ELR (cell line): Measurements from ENCODE around the gene RPA1.
"Not testable (repeated sequence)": the region's sequence is repeated elsewhere in the genome, so short reads cannot be mapped to it uniquely, and the experiment has no call there.

Source experiments
- DNase-seq: peaks from one replicate; pipeline ENCODE4 v3.0.0-alpha.2; 2015; ENCODE audit warnings: low read depth

The RPA1 gene

DNA sequence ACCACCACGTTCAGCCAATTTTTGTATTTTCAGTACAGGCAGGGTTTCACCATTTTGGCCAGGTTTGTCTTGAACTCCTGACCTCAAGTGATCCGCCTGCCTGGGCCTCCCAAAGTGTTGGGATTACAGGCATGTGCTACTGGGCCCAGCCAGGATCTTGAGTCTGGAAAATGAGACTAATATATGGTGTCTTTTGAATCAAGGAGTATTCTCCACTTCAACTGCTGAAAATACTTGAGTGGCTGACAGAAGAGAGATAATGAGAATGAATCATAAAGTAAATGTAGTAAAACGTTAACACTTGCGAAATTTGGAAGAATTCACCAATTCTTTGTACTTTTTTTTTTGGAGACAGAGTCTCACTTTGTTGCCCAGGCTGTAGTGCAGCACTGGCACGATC is 16.7 kb upstream of the RPA1 start:
- no peak for DNase-seq

DNA sequence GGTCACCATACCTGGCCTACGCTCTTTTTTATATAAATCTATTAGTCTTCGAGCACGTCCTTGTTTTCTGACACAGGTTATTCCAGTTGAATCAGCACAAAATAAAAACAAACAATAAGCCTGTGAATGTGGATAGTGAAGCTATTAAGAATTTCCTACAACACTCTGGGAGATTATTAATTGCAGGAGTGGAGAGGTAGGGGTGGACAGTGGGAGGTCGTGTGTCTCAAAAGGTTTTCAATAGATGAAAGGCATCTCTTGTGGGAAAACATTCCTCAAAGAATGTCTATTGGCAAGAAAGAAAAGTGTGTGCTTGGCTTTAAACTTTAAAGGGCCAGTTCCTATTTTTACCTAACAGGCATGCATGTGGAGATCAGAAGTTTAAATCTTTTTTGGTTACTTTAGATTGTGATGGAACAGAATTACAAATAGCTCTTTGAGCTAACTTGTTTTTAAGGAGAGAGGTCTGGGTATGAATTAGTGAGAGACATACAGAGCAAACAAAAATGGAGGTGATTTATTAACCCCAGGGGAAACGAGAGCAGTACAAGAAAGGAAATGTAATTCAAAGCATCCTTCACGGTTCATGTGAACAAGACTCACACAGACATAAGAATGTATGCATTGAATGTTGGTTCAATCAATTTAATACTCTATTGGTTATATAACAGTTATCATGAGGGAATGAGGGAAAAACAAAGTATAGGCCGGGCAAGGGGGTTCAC is 9.1 kb upstream of the RPA1 start:
- DNase-seq, result no peak

DNA sequence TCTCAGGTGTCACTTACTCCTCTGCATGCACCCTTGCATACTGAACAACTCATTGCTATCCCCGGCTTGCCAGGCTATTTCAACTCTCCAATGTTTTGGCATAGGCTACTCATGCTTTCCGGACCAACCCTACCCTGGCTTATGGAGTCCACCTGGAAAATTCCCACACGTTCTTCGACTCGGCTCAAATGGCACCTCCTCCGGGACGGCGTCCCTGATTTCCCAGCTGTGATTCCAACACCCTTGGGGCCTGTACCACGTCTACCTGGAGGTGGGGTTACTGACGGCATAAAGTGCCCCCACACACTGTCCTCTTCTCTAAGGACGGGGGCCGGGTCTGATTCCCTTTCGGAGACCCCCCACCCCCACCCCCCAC is 601 bp upstream of the RPA1 start:
- DNase-seq, result peak; percentile 47

DNA sequence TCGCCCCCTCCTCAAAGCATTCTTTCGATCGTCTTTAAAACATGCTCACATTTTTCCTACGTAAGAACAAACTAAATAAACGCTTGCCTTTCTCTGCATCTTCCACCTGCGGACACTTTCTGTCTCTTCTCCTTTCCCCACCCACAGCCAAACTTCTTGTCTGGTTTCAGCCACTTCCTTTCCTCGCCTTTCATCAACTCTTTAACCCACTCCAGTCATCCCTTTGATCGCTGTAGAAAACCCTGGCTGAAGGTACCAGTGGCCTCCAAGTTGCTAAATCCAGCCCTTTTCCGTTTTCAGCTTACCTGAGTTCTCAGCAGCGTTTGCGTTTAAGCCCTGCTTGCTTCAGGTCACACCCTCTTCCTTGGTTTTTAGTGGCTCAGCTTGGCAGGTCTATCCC is 483 bp downstream of the RPA1 start:
- peak; percentile 25 for DNase-seq

DNA sequence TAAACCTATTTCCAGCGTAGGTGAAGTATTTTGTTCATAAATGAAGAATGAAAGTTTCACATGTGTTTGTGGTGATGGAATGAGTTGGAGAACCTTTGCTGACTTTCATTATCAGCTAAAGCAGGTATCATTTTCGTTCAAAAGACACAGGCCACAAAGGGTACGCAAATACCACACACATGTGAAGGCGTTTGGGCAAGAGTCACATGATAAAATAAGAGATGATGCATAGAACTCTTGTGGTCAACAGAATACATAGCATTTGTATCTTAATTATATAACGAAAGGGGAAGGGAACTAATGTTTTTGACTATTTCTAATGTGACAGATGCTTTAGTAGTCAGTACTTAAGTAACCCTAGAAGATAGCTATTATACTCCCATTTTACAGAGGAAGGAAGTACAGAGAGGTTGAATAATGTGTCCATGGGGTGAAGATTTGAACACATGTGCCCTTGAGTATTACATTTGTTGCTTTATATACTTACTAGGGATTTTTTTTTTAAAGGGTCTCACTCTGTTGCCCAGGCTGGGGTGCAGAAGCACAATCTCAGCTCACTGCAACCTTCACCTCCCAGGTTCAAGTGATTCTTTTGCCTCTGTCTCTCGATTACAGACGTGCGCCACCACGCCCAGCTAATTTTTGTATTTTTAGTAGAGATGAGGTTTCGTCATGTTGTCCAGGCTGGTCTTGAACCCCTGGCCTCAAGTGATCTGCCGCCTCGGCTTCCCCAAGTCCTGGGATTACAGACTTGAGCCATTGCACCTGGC is 4.8 kb downstream of the RPA1 start:
- no peak for DNase-seq

DNA sequence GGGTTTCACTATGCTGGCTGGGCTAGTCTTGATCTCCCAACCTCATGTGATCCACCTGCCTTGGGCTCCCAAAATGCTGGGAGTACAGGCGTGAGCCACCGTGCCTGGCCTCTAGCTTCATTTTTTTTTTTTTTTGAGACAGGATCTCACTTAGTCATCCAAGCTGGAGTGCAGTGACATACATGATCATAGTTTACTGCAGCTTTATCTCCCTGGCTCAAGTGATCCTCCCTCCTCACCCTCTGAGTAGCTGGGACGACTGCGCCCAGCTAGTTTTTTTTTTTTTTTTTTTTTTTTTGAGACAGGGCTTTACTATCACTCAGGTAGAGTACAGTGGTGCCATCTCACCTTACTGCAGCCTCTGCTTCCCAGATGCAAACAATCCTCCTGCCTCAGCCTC is 9.7 kb downstream of the RPA1 start:
- DNase-seq, result no peak

DNA sequence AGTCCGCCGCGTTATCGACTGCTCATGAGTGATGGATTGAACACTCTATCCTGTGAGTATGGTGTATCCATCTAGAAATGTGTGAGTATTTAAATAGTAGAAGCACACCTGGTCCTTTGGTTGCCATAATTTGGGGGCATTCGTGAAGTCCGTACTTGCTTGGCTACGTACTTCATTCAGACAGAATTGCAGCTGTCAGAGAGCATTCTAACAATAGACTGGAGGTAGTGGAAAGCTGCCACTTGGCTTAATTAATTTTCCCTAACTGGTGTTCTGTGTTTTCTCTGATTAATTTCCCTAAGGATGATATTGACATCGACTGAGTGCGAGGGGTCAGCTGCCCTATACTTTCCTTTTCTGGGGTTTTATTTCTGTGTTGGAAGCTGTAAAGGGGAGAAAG is 14.1 kb downstream of the RPA1 start:
- no peak for DNase-seq

DNA sequence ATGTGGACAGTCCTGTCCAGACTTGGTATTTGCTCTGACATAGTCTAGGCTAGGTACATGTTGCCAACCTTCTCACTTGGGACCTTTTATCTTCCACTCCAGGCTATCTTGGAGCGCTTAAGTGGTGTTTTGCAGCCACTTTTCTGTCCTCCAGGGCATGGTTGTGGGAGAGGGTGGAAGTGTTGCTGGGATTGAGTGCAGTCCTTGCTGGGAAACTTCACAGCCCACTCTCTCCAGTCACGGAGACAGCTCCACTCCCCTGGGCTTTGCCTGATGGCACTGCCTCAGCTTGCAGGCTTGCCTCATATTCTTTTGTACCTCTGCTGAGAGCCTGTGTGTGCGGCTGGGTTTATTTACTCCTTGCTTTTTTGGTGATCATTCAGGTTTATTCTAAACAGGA is 17.4 kb downstream of the RPA1 start:
- no peak for DNase-seq

DNA sequence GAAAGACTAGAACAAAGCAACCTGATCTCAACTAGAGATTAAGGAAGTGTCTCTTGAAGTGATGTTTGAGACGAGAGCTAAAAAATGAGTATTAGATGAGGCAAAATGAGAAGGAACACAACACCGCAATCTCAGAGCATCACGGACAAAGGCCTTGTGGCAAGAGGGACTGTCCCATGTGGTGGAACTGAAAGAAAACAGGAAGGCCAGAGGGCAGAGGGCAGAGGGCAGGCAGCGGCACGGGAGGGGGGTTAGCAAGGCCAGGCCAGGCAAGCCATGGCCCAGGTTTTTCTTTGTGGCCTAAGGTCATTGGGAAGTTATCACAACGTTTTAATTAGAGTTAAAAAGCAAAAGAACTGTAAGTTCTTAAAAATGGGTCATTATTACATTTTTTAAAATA is 22.5 kb downstream of the RPA1 start:
- no peak for DNase-seq

DNA sequence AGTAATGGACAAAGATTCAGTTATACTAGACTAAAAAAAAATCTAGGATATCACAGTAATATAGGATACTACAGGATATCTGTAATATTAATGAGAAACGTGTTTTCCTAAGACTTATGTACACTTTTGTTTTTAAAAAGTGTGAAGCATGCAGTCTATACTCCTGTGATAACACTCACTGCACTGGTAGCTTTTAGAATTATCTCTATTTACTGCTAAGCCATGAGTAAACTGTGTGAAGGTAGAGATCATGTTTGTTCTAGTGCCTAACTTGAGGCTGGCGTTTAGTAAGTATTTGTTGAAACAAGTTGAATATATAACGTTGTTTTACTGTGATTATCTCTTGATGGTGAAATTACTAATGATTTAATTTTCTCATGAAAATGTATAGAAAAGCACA is 23.9 kb downstream of the RPA1 start:
- no peak for DNase-seq

DNA sequence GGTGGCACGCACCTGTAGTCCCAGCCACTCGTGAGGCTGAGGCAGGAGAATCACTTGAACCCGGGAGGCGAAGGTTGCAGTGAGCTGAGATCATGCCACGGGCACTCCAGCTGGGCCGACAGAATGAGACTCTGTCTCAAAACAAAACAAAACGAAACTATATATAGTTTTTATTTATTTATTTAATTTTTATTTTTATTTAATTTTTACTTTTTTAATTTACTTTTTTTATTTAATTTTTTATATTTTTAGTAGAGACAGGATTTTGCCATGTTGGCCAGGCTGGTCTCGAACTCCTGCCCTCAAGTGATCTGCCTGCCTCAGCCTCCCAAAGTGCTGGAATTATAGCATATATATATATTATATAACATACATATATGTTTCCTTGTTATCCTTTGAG is 26.7 kb downstream of the RPA1 start:
- not testable (repeated sequence) for DNase-seq

DNA sequence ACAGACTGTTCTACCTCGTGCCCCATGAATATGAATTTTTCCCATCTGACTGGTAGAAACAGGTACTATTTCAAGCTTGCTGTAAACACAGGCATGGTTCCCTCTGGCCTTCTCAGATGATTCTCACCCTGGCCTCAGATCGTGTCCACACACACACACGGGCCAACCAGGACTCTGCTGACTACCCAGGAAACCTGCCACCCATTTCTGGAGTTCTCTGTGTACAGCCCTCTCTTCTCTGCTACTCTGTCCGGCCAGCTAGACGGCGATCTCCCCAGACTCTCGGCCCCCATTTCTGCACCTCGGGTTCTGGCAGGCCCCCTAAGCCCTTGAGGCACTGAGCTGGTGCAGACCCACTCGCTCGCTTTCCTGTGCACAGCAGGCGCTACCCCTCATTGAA is 31.2 kb downstream of the RPA1 start:
- DNase-seq, result no peak

DNA sequence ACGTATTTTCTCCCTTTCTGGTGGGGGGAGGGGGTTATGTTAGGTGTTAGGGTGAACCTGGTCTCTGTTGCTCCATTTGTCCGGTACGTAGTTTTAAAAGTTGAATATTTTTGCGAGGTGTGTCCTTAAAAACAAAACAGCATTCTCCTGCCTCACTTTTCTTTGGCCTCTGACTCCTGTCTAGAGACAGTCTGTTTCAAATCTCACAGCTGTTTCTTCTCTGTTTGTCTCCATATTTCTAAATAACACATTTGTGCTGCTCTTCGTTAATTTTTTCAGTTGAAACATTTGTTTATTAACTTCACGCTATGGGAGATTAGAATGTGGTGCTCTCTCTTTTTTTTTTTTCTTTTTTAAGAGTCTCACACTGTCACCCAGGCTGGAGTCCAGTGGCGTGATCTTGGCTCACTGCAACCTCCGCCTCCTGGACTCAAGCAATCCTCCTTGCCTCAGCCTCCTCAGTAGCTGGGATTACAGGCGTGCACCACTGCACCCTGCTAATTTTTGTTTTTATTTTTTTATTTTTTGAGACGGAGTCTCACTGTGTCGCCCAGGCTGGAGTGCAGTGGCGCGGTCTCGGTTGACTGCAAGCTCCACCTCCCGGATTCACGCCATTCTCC is 31.7 kb downstream of the RPA1 start:
- no peak for DNase-seq

DNA sequence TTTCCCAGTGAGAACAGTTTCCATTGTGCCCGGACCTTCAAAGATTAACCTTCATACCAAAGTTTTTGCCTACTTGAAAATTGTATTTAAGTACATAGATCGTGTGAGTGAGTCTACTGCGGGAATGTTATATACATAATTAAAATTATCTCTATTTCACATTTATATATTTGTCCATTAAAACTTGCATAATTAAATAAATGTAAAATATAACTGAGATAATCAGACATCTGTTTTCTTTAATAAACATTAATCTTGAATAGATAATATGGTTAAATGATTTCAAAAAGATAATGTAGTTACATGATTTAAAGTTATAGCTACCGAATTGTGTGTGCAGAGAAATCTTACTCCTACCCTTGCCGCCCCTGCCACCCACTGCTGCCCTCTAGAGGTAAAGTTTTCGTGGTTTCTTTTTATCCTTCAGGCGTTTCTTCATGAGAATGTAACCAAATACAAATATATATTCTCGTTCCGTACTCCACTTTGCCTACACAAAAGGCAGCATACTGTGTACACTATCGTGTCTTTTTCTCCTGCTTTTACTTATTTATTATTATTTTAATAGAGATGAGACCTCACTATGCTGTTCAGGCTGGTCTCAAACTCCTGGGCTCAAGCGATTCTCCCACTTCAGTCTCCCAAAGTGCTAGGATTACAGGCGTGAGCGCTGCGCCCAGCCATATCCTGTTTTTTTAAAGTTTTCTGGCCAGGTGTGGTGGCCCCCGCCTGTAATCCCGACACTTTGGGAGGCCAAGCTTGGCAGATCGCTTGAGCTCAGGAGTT is 35.6 kb downstream of the RPA1 start:
- DNase-seq, result peak; percentile 49

DNA sequence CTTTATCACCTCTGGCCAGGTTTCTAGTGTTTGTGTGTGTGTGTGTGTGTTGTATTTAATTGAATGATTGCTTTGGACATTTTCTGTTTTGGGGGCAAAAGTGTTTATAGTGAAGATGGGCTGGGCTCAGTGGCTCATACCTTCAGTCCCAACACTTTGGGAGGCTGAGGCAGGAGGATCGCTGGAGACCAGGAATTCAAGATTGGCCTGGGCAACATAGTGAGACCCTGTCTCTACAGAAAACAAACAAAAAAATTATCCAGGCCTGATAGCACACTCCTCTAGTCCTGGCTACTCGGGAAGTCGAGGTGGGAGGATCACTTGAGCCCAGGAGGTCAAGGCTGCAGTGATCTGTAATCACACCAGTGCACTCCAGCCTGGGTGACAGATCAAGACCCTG is 37.5 kb downstream of the RPA1 start:
- no peak for DNase-seq

DNA sequence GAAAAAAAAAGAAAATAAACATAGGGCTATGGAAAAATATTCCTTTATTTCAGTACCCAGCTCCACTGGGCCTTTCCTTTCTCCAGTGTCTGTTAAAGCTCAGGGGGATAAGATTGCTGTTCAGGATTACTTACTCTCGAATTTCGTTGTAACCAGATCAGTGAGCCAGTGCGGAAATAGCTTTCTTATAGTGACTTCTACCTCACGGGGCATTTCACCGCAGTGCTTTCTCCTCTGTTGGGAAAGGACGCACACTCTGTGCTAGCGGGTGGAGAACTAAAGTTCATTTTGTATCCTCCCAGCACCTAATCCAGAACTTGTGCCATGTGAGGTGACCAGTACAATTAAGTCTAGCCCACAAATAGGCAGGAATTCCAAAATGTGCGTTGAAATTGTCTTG is 38.3 kb downstream of the RPA1 start:
- DNase-seq, result no peak

DNA sequence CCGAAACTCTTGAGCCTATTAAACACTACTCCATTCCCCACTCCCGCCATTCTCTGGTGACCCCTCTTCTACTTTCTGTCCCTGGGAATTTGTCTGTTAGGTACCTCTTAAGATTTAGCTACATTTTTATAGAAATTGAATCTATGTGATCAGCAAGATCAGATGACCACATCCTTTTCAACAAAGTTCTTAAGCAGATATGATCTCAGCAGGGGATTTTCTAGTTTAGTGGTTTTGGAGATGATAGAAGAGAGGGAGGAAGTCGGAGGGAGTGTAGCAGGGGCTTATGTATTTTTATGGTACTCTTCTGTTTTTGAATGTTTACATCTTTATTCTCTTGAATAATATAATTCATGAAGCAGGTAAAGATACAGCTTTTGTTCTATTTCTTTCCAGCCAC is 40.8 kb downstream of the RPA1 start:
- no peak for DNase-seq

DNA sequence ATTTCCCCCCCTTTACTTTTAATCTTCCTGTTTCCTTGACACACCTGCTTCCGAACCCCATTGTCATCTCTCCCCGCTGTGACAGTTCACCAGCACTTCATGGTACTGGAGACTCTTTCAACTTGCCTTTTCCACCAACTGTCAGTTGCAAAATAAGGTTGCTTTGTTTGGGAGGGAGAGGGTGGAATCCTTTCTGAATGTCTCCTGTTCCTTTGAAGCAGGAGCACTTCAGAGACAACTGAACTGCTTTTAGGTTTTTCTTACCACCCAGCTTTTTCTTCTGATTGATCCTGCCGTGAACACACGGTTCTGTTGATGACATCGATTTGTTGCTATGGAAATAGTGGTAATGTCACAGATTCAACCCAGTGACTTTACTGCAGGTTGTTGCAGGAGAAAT is 42.0 kb downstream of the RPA1 start:
- DNase-seq, result no peak

DNA sequence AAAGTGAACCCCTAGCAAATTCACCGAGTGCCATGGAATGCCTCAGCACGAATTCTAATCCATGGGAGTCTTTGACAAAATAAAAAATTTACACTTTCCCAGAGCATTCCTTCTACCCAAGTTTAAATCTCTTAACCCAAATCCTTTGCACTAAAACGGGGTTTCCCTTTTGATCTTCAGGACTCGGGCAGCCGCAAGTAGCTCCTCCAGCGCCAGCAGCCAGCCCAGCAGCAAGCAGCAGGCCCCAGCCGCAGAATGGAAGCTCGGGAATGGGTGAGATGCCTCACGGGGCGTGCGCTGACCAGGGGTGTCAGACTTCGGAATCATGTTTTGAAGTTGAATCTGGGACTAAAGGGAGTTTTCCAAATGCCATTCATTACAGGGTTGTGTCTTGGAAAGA is 42.4 kb downstream of the RPA1 start:
- no peak for DNase-seq

DNA sequence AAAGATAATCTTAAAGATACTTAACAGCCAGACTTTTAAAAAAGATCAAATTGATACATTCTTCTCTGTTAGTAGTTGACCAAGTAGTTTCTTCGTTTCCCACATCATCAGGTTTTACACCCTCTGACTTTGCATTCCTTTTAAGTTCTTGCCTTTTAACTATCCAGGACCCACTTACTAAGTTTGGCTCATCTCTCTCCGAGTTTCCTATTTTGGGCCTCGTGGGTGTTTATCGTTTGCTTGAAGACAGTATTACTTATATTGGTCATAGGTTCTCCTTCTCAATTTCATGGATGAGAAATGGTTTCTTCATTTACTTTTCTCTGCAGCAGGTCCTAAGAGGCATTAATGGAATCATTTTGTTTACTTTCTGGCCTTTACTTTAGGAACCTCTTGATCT is 43.2 kb downstream of the RPA1 start:
- DNase-seq, result no peak

DNA sequence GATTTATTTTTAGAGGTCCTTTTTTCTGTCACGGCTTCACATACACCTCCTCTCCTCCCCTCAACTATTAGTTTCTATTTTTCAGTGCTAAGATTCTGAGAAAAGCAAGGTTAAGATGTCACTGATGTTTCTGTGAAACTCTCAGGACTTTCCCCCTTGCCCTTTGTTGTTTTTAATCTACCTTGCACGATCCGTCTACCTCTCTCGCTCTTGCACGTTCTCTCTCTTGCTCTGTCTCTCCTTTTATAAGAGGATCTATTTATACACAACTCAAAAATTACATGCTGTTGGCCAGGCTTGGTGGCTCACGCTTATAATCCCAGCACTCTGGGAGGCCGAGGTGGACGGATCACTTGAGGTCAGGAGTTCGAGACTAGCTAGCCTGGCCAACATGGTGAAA is 43.6 kb downstream of the RPA1 start:
- no peak for DNase-seq

DNA sequence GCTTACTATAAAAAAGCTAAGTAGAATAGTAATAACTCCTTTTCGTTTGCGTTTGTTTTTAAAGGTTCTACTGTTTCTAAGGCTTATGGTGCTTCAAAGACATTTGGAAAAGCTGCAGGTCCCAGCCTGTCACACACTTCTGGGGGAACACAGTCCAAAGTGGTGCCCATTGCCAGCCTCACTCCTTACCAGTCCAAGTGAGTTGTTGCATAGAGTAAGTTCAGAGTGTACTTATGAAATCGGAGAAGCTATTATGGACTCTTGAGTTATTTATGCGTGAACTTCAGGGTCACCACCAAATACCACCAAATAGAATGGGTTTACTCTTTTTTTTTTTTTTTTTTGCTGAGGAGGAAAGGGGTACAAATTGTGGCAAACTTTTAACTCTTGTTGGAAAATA is 45.8 kb downstream of the RPA1 start:
- DNase-seq, result no peak
